Psoas muscle (tissue), 8 donors: ENCODE data around the gene CERS3. TPM values are rescaled to one million over a fixed set of nuclear protein-coding genes. Genes with fewer than 3 reads are reported as not detected.

Experiments used
- ATAC-seq, 4 donors: fragments of 200-7000 bp; cut with Tn5 transposase; one replicate each; pipeline ENCODE4 v1.9.1; 2020; ENCODE audit warnings: moderate library complexity in 3 of 4, mild to moderate bottlenecking in 2 of 4
- DNase-seq, 2 donors: peaks; one replicate each; pipeline ENCODE4 v3.0.0-alpha.2; 2020
- H3K27ac ChIP-seq: fragments of 200-600 bp; one replicate; pipeline ENCODE4 v1.8.0; 2022
- H3K27me3 ChIP-seq, 3 donors: fragments of 200-600 bp in 1 of 3; one replicate each; pipeline versions ENCODE4 v1.6.1 to v1.8.0; 2013 to 2022; ENCODE audit warnings: low read length in 2 of 3, mild to moderate bottlenecking in 2 of 3, moderate library complexity in 1 of 3; ENCODE audit not compliant: insufficient read depth in 3 of 3
- H3K36me3 ChIP-seq, 2 donors: fragments of 200-600 bp in 1 of 2; one replicate each; pipeline versions ENCODE4 v1.6.1 to v1.8.0; 2013 to 2022; ENCODE audit warnings: low read depth in 1 of 2, mild to moderate bottlenecking in 1 of 2, moderate library complexity in 1 of 2; ENCODE audit not compliant: insufficient read depth in 1 of 2
- H3K4me1 ChIP-seq: fragments of 200-600 bp; one replicate; pipeline ENCODE4 v1.8.0; 2022
- H3K4me3 ChIP-seq: fragments of 200-600 bp; one replicate; pipeline ENCODE4 v1.8.0; 2022; ENCODE audit warnings: mild to moderate bottlenecking
- H3K9me3 ChIP-seq: fragments of 200-600 bp; one replicate; pipeline ENCODE4 v1.8.0; 2022
- WGBS, 3 donors: extraction: QIAGEN DNeasy Blood & Tissue Kit; methylation state at CpG; one replicate each; pipeline versions ENCODE4 v1.1.6 to v1.1.7; 2013; 5-methylcytosine and 5-hydroxymethylcytosine counted together
- intact Hi-C, 2 donors: fragments of 100-400 bp; cut with DNase I; formaldehyde crosslinking; loops; one replicate each; pipeline versions ENCODE4 v1.11.0 to v1.14.2; 2022
- polyA plus RNA-seq, 3 donors: library from polyadenylated mRNA; stranded (reverse); fragments of 200-250 nt; gene quantifications; one replicate each; pipeline ENCODE4 v1.2.3, GENCODE V29; 2013
- total RNA-seq, 4 donors: library from RNA; stranded (reverse); fragmentation: NEBNext Ultra II Directional in 2 of 4; extraction: Animal tissue kit (Norgen Biotek cat#: 25700) in 2 of 4; gene quantifications; one replicate each; pipeline versions ENCODE4 v1.2.1 to v1.2.4, GENCODE V29; 2021 to 2023
- TF ChIP-seq, protein P1 (sequence below): fragments of 200-600 bp; IDR thresholded peaks from one replicate; pipeline ENCODE4 v1.8.0; 2022; ENCODE audit warnings: antibody characterized with exemption
- donor health status: healthy with polysubstance abuse.
- donor health status: DM: no; HTN: no; CAD: no; lungs with moderate emphysema.
- donor health status: Bipolar disorder and iron deficiency.
- donor health status: healthy.
- donor health status: DM: yes; HTN: yes; CAD: no.
- donor health status: DM: no; HTN: no; CAD: no.
- donor health status: DM: no; HTN: no; CAD: no.
- donor health status: DM: yes; HTN: yes; CAD: no.

CERS3 gene
- total and polyA plus RNA-seq, 7 donors = 0.05 to 0.49 (median 0.15) TPM; not detected in 2

DNA sequence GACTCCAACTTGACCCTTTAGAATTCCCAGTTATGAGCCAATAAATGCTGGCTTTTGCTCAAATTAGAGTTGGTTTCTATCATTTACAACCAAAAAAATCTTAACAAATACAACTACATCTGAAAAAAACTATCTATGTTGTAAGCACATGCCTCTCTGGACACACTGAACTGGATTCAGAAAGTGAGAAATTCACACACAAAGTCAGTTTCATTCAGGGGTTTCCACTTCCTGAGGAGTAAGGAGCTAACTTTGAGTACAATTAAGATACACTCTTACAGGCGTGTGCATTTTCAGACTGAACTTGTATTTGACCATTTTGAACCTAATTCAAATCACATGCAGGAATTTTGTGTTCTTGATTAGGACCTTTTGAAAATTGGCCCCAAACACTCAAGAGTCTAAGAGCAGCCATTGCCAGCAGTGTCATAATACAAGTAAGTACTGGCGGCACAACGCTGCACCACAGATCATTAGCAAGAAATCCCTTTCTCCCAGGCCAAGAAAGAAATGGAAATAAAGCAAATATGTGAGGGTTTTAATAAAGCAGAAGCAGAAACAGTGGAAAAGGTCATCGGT, 42.1 kb upstream of the CERS3 start:
- H3K27me3 ChIP-seq = no peaks in the 10 kb centered on the region
- peaks cover 10% of the 10 kb centered on the region for H3K4me1 ChIP-seq
- DNase-seq (no peak), ATAC-seq (no peak)
- TF ChIP-seq, protein P1, sequence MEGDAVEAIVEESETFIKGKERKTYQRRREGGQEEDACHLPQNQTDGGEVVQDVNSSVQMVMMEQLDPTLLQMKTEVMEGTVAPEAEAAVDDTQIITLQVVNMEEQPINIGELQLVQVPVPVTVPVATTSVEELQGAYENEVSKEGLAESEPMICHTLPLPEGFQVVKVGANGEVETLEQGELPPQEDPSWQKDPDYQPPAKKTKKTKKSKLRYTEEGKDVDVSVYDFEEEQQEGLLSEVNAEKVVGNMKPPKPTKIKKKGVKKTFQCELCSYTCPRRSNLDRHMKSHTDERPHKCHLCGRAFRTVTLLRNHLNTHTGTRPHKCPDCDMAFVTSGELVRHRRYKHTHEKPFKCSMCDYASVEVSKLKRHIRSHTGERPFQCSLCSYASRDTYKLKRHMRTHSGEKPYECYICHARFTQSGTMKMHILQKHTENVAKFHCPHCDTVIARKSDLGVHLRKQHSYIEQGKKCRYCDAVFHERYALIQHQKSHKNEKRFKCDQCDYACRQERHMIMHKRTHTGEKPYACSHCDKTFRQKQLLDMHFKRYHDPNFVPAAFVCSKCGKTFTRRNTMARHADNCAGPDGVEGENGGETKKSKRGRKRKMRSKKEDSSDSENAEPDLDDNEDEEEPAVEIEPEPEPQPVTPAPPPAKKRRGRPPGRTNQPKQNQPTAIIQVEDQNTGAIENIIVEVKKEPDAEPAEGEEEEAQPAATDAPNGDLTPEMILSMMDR = no peak
- intact Hi-C loops = loop anchor here in 1 of 2 donors (5.0 kb wide), 1 partner anchor 224 kb away; no protein-coding TSS in a partner anchor
- H3K36me3 ChIP-seq = peaks cover 0 to 46% of the 10 kb centered on the region in 2 donors
- WGBS, 3 donors = 87 to 95% (median 91%) methylated on average over 4 of the region's 4 CpGs
- no peak overlapping the region for H3K27ac ChIP-seq
- H3K9me3 ChIP-seq = no peaks in the 10 kb centered on the region
- no peak overlapping the region for H3K4me3 ChIP-seq

DNA sequence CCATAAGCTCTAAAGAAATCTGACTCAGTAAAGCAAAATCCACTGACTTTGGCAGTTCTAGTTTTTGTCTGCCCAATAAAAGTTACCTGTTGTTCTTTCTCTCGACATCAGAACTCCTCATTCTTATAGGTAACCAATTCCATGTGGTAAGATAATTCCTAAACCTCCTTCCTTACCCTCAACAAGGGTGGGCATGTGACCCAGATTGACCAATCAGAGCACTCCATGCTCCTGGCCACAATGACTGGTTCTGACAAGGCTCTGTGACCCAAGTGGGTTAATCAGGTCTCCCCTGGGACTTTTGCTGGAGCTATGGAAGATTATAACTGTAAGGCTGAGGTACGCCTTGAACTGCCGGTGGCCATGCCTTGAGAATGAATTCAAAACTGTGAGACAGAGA, 41.5 kb upstream of the CERS3 start:
- H3K9me3 ChIP-seq = no peaks in the 10 kb centered on the region
- H3K4me1 ChIP-seq = peaks cover 10% of the 10 kb centered on the region
- TF ChIP-seq, protein P1 = no peak
- DNase-seq (no peak), ATAC-seq (peak in 1 of 4 donors; percentile 57)
- H3K4me3 ChIP-seq = no peak overlapping the region
- intact Hi-C loops = loop anchor here in 1 of 2 donors (5.0 kb wide), 1 partner anchor 223 kb away; no protein-coding TSS in a partner anchor
- no peaks in the 10 kb centered on the region for H3K27me3 ChIP-seq
- H3K27ac ChIP-seq = no peak overlapping the region
- 91 to 94% (median 92%) methylated on average over 3 of the region's 3 CpGs for WGBS, 3 donors
- H3K36me3 ChIP-seq = peaks cover 0 to 46% of the 10 kb centered on the region in 2 donors

DNA sequence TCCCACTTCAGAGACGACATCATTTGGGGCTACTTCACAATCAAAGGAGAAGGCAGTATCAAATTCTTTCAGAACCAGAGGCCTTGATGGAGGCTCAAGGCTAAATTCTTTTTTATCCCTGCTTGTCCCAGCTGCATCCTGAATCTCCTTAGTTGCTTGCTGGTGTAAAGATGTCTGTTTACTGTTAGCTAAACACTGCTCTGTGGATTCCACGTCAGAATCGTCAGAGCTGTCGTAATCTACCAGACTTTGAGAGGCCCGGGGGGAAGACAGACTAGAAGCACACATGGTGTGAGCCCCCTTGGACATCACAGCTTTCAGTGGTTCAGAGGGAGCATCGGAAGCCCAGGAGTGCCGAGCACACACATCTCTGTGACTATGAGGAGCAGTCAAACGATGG, 40.6 kb upstream of the CERS3 start:
- ATAC-seq = no peak
- no peaks in the 10 kb centered on the region for H3K9me3 ChIP-seq
- no peak for DNase-seq
- H3K36me3 ChIP-seq = peaks cover 0 to 38% of the 10 kb centered on the region in 2 donors
- 76 to 83% (median 79%) methylated on average over 8 of the region's 8 CpGs for WGBS, 3 donors
- H3K27me3 ChIP-seq = no peaks in the 10 kb centered on the region
- TF ChIP-seq, protein P1 = no peak
- intact Hi-C loops = loop anchor here (10.0 kb wide), 1 partner anchor 135 kb away; no protein-coding TSS in a partner anchor
- no peak overlapping the region for H3K4me3 ChIP-seq
- peaks cover 10% of the 10 kb centered on the region for H3K4me1 ChIP-seq
- H3K27ac ChIP-seq = no peak overlapping the region

DNA sequence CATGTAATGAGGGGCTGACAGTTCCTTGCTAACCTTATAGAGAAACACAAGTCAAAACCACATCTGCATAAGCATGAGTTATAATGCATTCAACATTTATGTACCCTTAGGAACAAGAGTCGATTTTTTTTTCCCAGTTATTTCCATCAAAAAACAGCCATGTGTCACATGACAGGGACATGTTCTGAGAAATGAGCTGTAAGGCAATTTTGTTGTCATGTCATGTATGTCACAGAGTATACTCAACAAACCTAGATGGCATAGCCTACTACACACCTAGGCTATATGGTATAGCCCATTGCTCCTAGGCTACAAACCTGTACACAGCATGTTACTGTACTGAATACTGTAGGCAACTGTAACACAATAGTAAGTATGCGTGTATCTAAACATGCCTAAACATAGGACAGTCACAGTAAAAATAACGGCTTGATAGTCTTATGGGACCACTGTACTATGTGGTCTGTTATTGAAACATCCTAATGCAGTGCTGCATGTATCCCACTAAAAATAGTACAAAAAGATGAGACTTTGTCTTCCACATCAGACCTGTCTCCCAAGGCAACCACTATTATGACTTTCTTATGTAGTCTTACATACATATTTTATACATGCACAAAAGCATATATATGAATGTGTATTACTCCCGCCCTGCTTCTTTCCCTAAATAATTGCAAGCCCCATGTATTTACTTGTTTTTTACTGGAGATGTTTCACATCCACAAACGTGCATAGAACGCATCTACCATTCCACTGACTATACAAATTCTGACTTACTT, 38.3 kb upstream of the CERS3 start:
- H3K27ac ChIP-seq = no peak overlapping the region
- DNase-seq (no peak), ATAC-seq (no peak)
- TF ChIP-seq, protein P1 = no peak
- peaks cover 5% of the 10 kb centered on the region for H3K4me1 ChIP-seq
- no peak overlapping the region for H3K4me3 ChIP-seq
- WGBS, 3 donors = 93 to 95% (median 94%) methylated on average over 6 of the region's 6 CpGs
- H3K36me3 ChIP-seq = peaks cover 0 to 22% of the 10 kb centered on the region in 2 donors
- H3K9me3 ChIP-seq = no peaks in the 10 kb centered on the region
- intact Hi-C loops = loop anchor here (10.0 kb wide), 1 partner anchor 132 kb away; no protein-coding TSS in a partner anchor
- no peaks in the 10 kb centered on the region for H3K27me3 ChIP-seq
